ENCODE measurements around the gene KLK8. TPM values are rescaled to one million over a fixed set of nuclear protein-coding genes. Genes with fewer than 3 reads are reported as not detected.

KLK8 gene
- total RNA-seq, 1 experiment from 2014 or later, result 0.71 TPM

DNA sequence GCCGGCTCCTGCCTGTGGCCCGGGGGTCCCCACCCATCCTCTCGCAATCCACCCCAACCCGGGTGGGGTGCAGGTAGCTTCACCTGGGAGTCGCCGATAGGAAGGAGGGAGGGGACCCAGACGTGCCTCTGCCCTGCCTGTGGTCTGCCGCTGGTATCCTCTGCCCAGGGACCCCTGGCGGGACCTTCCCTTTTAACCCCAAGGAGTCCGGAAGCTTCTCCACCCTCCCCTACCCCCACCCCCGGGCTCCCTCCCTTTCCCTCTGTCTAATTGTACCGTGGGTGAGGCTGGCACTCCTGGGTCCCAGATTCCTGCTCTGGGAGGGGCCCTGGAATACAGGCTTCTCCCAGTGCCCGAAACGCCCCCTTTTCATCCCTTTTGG is 18.1 kb upstream of the KLK8 start, which contains the start of gene KLK10:
TSS of gene KLK10 (minus strand) at position 166 of the 382 bp plus-strand sequence. CDS start 579 bp downstream, outside the sequence.
- no peaks in the 10 kb centered on the region for H3K9me3 Mint-ChIP-seq (ENCODE audit: low read depth, unreplicated experiment)
- intact Hi-C loops (cut with micrococcal nuclease; ENCODE audit: unreplicated experiment), result loop anchor here (10.0 kb wide), 1 partner anchor 215 kb away; no protein-coding TSS in a partner anchor
- CTCF ChIA-PET, result interaction anchor here (0.5 to 3.2 kb wide), 8 partner anchors 12 to 295 kb away, joined by 3 to 43 read pairs (median 4); partner anchors contain the start of gene KLK12
- H3K36me3 Mint-ChIP-seq (ENCODE audit: insufficient read depth, unreplicated experiment), result peaks cover 51% of the 10 kb centered on the region
- peak within 1 kb of the TSS; percentile 86 for H3K27ac Mint-ChIP-seq (ENCODE audit: unreplicated experiment)
- H3K27me3 Mint-ChIP-seq (ENCODE audit: unreplicated experiment), result no peaks in the 10 kb centered on the region
- H3K4me3 Mint-ChIP-seq (ENCODE audit: low read depth, unreplicated experiment), result peak within 1 kb of the TSS; percentile 89
- no peak for TF ChIP-seq CTCF (IDR thresholded peaks at IDR 0.05; ENCODE audit: unreplicated experiment)
- DNase-seq, result peak; percentile 25
- H3K4me1 Mint-ChIP-seq (ENCODE audit: low read depth, unreplicated experiment), result peaks cover 30% of the 10 kb centered on the region
- BruUV-seq (replicated peaks), result no TSS peak

- DNase-seq, result peak; percentile 89
- H3K9me3 Mint-ChIP-seq (ENCODE audit: low read depth, unreplicated experiment), result no peaks in the 10 kb centered on the region
- TSS peak; percentile 80 for BruUV-seq (replicated peaks)
- TF ChIP-seq CTCF (IDR thresholded peaks at IDR 0.05; ENCODE audit: unreplicated experiment), result no peak
- intact Hi-C loops (cut with micrococcal nuclease; ENCODE audit: unreplicated experiment), result loop anchor here (10.0 kb wide), 1 partner anchor 214 kb away; no protein-coding TSS in a partner anchor
- H3K27ac Mint-ChIP-seq (ENCODE audit: unreplicated experiment), result peak overlapping the region; percentile 86
- CTCF ChIA-PET, result interaction anchor here (0.6 to 3.2 kb wide), 7 partner anchors 11 to 97 kb away, joined by 3 to 43 read pairs (median 5); partner anchors contain the start of gene KLK12
- no peaks in the 10 kb centered on the region for H3K27me3 Mint-ChIP-seq (ENCODE audit: unreplicated experiment)
- H3K36me3 Mint-ChIP-seq (ENCODE audit: insufficient read depth, unreplicated experiment), result peaks cover 54% of the 10 kb centered on the region
- H3K4me3 Mint-ChIP-seq (ENCODE audit: low read depth, unreplicated experiment), result peak overlapping the region; percentile 89
- peaks cover 30% of the 10 kb centered on the region for H3K4me1 Mint-ChIP-seq (ENCODE audit: low read depth, unreplicated experiment)
Measured at GRCh38 chr19:51018745-51019543, 17.5 kb upstream of the KLK8 start.

DNA sequence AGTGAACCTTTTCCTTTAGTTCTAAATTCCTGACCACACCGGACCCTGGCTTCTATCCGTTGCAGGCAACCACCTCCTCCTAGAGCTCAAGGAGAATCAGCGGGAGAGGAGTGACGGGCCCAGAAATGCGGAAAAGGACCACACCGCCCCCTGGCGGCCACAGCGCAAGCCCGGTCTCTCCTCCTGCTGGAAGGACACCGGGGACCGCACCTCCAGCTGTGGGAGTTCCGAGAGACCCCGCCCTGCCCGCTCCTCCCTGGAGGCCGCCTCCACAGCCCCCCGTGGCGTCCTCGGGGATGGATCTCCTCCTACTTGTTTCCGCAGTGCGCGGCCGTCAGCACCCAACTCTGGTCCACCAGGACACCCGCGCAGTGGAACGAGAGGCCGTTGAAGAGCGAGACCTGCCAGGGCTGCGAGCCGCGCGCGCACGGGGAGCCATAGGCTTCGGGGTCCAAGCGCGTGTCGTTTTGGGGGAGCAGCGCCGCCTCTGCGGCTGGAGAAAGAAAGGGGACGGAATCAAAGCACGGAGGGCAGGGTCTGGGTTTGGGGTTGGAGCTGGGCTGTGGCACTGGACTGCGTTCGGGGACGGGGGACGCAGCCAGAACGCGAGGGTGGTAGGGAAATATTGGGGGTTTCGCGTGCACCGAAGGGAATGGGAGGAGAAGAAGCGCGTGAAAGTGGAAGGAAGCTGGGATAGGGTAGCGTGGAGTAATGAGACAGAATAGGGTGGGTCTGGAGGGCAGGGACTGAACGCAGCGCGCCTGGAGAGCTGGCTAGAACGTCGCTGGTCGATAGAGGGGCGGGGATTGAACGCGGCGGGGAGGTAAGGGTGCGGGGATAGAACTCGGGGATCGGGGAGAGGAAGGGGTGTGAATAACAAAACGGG is 15.6 kb upstream of the KLK8 start:
- Mint-ChIP-seq H3K36me3 (ENCODE audit: insufficient read depth, unreplicated experiment) (peaks cover 57% of the 10 kb centered on the region), H3K27ac (ENCODE audit: unreplicated experiment) (peak overlapping the region; percentile 86), H3K27me3 (ENCODE audit: unreplicated experiment) (no peaks in the 10 kb centered on the region), H3K9me3 (ENCODE audit: low read depth, unreplicated experiment) (no peaks in the 10 kb centered on the region), H3K4me3 (ENCODE audit: low read depth, unreplicated experiment) (peak overlapping the region; percentile 89), H3K4me1 (ENCODE audit: low read depth, unreplicated experiment) (peaks cover 30% of the 10 kb centered on the region)
- intact Hi-C loops (cut with micrococcal nuclease; ENCODE audit: unreplicated experiment), result loop anchor here (1.0 to 10.0 kb wide), 3 partner anchors 49 to 212 kb away; no protein-coding TSS in a partner anchor
- peak; percentile 98 for TF ChIP-seq CTCF (IDR thresholded peaks at IDR 0.05; ENCODE audit: unreplicated experiment)
- CTCF ChIA-PET, result interaction anchor here (0.5 to 3.2 kb wide), 25 partner anchors 15 to 1543 kb away, joined by 3 to 43 read pairs (median 6); partner anchors contain the start of genes KLK6 and KLK8
- peak; percentile 98 for DNase-seq
- no TSS peak for BruUV-seq (replicated peaks)

DNA sequence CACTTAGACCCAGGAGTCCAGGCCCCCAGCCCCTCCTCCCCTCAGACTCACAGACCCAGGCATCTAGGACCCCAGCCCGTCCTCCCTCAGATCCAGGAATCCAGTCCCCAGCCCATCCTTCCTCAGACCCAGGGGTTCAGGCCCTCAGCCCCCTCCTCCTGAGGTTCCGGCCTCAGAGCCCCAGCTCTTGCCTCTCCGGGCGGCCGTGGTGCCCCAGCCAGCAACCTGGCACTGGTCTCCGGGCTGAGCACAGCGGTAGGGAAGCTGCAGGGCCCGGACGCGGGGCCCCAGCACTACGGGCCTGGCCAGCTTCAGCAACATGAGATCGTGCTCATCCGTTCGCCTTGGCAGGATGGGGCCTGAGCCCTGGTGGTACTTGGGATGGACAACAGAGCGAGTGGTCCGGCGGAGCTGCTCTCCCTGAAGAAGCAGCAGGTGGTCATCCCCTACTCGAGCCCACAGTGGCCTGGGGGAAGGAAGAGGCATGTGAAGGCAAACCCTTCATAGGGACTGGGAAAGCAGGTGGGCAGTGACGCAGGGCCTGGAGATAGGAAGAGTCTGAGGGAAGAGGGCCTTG is 14.4 kb upstream of the KLK8 start:
- no peak overlapping the region for H3K27ac Mint-ChIP-seq (ENCODE audit: unreplicated experiment)
- no peak for DNase-seq
- intact Hi-C loops (cut with micrococcal nuclease; ENCODE audit: unreplicated experiment), result loop anchor here (1.0 to 10.0 kb wide), 2 partner anchors 85 to 211 kb away; no protein-coding TSS in a partner anchor
- H3K9me3 Mint-ChIP-seq (ENCODE audit: low read depth, unreplicated experiment), result no peaks in the 10 kb centered on the region
- H3K36me3 Mint-ChIP-seq (ENCODE audit: insufficient read depth, unreplicated experiment), result peaks cover 57% of the 10 kb centered on the region
- BruUV-seq (replicated peaks), result no TSS peak
- TF ChIP-seq CTCF (IDR thresholded peaks at IDR 0.05; ENCODE audit: unreplicated experiment), result no peak
- peaks cover 33% of the 10 kb centered on the region for H3K4me1 Mint-ChIP-seq (ENCODE audit: low read depth, unreplicated experiment)
- H3K4me3 Mint-ChIP-seq (ENCODE audit: low read depth, unreplicated experiment), result peak overlapping the region; percentile 89
- H3K27me3 Mint-ChIP-seq (ENCODE audit: unreplicated experiment), result peaks cover 4% of the 10 kb centered on the region
- CTCF ChIA-PET, result interaction anchor here (1.6 to 2.2 kb wide), 3 partner anchors 24 to 117 kb away, joined by 6 to 38 read pairs (median 9); partner anchors contain the start of gene KLK6

Measured in Calu3 (cell line).